DND-41 (cell line): ENCODE data around the gene AVPI1.

Source experiments
- ATAC-seq: fragments of 200-7000 bp; cut with Tn5 transposase; 3 replicates; pipeline ENCODE4 v1.9.1; 2021; ENCODE audit warnings: low read depth; ENCODE audit not compliant: insufficient read depth
- DNase-seq: peaks from one replicate; pipeline ENCODE4 v3.0.0-alpha.2; 2020
- H2AFZ ChIP-seq: 2 replicates; pipeline ENCODE4 v1.6.0; 2012; ENCODE audit warnings: low read depth, low read length
- H3K27ac ChIP-seq: 2 replicates; pipeline ENCODE4 v1.5.1; 2012; ENCODE audit warnings: low read length, inconsistent platforms
- H3K27me3 ChIP-seq: fragments of 200-600 bp; sonication (generic); 2 replicates; pipeline ENCODE4 v1.6.0; 2012; ENCODE audit warnings: low read length, mild to moderate bottlenecking, inconsistent platforms; ENCODE audit not compliant: insufficient read depth, poor library complexity
- H3K36me3 ChIP-seq: 2 replicates; pipeline ENCODE4 v1.5.1; 2012; ENCODE audit warnings: low read length, inconsistent platforms; ENCODE audit not compliant: insufficient read depth
- H3K4me1 ChIP-seq: 2 replicates; pipeline ENCODE4 v1.5.1; 2012; ENCODE audit warnings: mild to moderate bottlenecking, low read length; ENCODE audit not compliant: insufficient read depth
- H3K4me2 ChIP-seq: 2 replicates; pipeline ENCODE4 v1.6.0; 2012; ENCODE audit warnings: mild to moderate bottlenecking, moderate library complexity, low read length, inconsistent platforms; ENCODE audit not compliant: insufficient read depth
- H3K4me3 ChIP-seq, 2 experiments: fragments of 200-600 bp in 1 of 2; shearing (Covaris generic) in 1 of 2; 2 replicates each; pipeline ENCODE4 v1.5.1; 2012 to 2016; ENCODE audit warnings: inconsistent platforms in 2 of 2, low read length in 2 of 2, mild to moderate bottlenecking in 2 of 2, low read depth in 1 of 2, moderate library complexity in 1 of 2
- H3K79me2 ChIP-seq: 2 replicates; pipeline ENCODE4 v1.6.0; 2012; ENCODE audit warnings: low read length, inconsistent platforms; ENCODE audit not compliant: insufficient read depth
- H3K9ac ChIP-seq: 2 replicates; pipeline ENCODE4 v1.6.0; 2012; ENCODE audit warnings: low read depth, mild to moderate bottlenecking, inconsistent platforms, low read length, moderate library complexity
- H3K9me3 ChIP-seq: 2 replicates; pipeline ENCODE4 v1.5.1; 2012; ENCODE audit warnings: low read length, moderate library complexity, mild to moderate bottlenecking, inconsistent platforms; ENCODE audit not compliant: insufficient read depth, severe bottlenecking
- H4K20me1 ChIP-seq: 2 replicates; pipeline ENCODE4 v1.6.0; 2012; ENCODE audit warnings: low read length; ENCODE audit not compliant: insufficient read depth
- EZH2 ChIP-seq: IDR thresholded peaks from 3 replicates; pipeline ENCODE4 v1.6.1; 2012; ENCODE audit warnings: borderline replicate concordance, low read depth, mild to moderate bottlenecking, moderate library complexity, low read length, inconsistent platforms; ENCODE audit not compliant: severe bottlenecking
- TF ChIP-seq, protein P1 (sequence below): IDR thresholded peaks from 2 replicates; pipeline ENCODE4 v1.5.1; 2012; ENCODE audit warnings: borderline replicate concordance, low read length, moderate library complexity, mild to moderate bottlenecking; ENCODE audit not compliant: poor library complexity, severe bottlenecking; ENCODE audit errors: extremely low read depth

The AVPI1 gene, protein sequence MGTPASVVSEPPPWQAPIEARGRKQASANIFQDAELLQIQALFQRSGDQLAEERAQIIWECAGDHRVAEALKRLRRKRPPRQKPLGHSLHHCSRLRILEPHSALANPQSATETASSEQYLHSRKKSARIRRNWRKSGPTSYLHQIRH

DNA sequence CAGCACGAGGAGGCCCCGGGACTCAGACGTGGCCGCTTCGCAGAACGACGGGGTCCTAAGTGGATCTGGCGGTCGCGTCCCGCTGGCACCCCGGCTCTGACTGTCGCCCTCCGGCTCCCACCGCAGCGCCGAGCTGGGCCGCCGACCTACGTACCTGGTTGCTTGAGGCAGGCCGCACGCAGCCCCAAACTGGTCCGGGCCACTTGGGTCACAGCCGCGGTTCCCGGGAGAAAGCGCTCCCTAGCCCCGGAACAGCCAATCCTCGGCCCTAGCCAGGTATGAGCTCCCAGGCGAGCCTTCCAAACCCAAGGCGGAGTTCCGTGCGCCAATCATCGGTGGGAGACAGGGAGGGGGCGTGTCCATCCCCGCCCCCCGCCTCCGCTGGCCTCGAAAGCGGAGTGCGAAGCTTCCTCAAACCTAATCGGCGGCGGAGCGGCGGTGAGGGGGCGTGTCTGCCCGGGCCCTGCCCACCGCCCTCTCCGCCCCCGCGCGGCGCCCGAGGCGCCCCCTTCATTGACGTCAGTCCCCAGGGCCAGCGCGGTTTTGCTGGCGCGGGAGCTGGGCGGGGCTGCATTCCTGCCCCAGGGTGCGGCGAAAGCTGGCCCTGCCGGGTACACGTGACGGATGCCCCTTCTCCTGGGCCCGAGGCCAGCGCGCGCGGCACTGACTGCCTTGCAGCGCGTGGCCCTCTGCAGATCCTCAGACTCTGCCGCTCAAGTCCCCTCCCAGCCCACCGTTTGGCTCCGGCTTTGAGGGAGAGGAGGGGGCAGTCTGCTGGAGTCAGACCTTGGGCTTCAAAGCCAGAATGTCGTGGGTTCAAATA is at the start of gene AVPI1:
Gene AVPI1 (minus strand): TSS at position 280 of the 823 bp plus-strand sequence. CDS start 7,336 bp downstream, outside the sequence.
- Histone ChIP-seq H3K9me3 (no peaks in the 10 kb centered on the region), H3K4me2 (peak within 1 kb of the TSS; percentile 100), H3K36me3 (no peaks in the 10 kb centered on the region), H3K27ac (peak within 1 kb of the TSS; percentile 80), H3K9ac (peak within 1 kb of the TSS; percentile 70), H4K20me1 (no peaks in the 10 kb centered on the region), H3K4me1 (peaks cover 29% of the 10 kb centered on the region), H3K27me3 (no peaks in the 10 kb centered on the region), H2AFZ (peak within 1 kb of the TSS; percentile 96), H3K79me2 (no peaks in the 10 kb centered on the region), H3K4me3 (peak within 1 kb of the TSS; percentile 61 to 98; a peak in 3 of 4 replicates)
- TF ChIP-seq EZH2: no peak
- TF ChIP-seq, protein P1, sequence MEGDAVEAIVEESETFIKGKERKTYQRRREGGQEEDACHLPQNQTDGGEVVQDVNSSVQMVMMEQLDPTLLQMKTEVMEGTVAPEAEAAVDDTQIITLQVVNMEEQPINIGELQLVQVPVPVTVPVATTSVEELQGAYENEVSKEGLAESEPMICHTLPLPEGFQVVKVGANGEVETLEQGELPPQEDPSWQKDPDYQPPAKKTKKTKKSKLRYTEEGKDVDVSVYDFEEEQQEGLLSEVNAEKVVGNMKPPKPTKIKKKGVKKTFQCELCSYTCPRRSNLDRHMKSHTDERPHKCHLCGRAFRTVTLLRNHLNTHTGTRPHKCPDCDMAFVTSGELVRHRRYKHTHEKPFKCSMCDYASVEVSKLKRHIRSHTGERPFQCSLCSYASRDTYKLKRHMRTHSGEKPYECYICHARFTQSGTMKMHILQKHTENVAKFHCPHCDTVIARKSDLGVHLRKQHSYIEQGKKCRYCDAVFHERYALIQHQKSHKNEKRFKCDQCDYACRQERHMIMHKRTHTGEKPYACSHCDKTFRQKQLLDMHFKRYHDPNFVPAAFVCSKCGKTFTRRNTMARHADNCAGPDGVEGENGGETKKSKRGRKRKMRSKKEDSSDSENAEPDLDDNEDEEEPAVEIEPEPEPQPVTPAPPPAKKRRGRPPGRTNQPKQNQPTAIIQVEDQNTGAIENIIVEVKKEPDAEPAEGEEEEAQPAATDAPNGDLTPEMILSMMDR: no peak
- ATAC-seq: peak; percentile 96
- DNase-seq: peak; percentile 96

DNA sequence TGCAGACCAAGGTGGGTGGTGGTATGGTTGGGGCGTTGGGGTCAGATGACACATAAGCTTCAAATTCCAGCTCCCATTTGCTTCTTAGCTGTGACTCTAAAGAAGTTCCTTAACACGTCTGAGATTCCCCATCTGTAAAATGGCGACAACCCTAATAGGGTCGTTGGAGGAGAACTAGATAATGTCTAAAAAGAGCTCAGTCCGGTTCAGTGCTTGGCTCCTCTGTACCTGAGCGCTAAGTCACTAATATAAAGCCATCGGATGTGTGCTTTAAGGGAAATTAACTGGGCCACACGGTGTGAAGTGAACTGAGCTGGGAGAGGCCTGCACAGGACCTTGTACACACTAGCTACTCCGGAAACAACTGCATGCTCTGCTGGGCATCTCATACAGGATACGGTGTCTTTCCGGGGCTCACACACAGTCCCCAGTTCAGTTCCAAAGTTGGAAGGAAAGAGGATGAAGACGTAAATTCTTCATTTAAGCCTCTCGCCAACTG is 49.4 kb upstream of the AVPI1 start:
- no peak for TF ChIP-seq EZH2
- TF ChIP-seq, protein P1: no peak
- H3K4me1 ChIP-seq: peaks cover 22% of the 10 kb centered on the region
- H3K79me2 ChIP-seq: peaks cover 41% of the 10 kb centered on the region
- H3K4me2 ChIP-seq: peak overlapping the region; percentile 98
- H3K27ac ChIP-seq: peak overlapping the region; percentile 69
- DNase-seq: no peak
- peak overlapping the region; percentile 86 for H3K9ac ChIP-seq
- H2AFZ ChIP-seq: peak overlapping the region; percentile 89
- peaks cover 31% of the 10 kb centered on the region for H3K36me3 ChIP-seq
- H3K27me3 ChIP-seq: no peaks in the 10 kb centered on the region
- ATAC-seq: peak; percentile 39
- no peaks in the 10 kb centered on the region for H3K9me3 ChIP-seq
- peaks cover 21% of the 10 kb centered on the region for H4K20me1 ChIP-seq
- H3K4me3 ChIP-seq: peak overlapping the region in 1 of 2 experiments; percentile 94; a peak in 2 of 4 replicates

DNA sequence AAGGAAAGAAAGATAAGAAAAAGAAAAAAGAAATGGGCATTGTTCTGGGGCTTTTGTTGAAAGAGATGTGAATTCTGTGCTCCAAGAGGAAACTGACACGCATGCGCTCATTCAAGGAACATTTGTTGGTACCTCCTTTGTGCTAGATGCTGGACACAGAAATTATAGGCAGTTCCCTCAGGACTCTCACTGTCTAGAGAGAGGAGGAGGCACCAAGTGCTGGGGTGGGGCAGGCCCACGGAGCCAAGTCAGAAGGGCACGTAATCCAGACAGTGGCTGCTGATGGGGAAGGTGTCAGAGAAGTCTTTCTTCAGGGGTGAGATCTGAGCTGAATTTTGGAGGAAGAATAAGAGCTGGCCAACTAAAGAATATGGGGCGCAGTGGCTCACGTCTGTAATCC is 47.0 kb upstream of the AVPI1 start:
- H3K36me3 ChIP-seq: peaks cover 12% of the 10 kb centered on the region

More for the DNA sequence above, 47.0 kb upstream of the AVPI1 start:
- peaks cover 20% of the 10 kb centered on the region for H3K79me2 ChIP-seq
- H3K9me3 ChIP-seq: no peaks in the 10 kb centered on the region
- TF ChIP-seq EZH2: no peak
- TF ChIP-seq, protein P1: no peak
- no peak overlapping the region for H3K27ac ChIP-seq
- no peaks in the 10 kb centered on the region for H3K27me3 ChIP-seq
- H2AFZ ChIP-seq: no peak overlapping the region
- peaks cover 12% of the 10 kb centered on the region for H4K20me1 ChIP-seq
- no peak overlapping the region for H3K4me2 ChIP-seq
- peaks cover 22% of the 10 kb centered on the region for H3K4me1 ChIP-seq
- ATAC-seq: no peak
- no peak for DNase-seq
- no peak overlapping the region for H3K4me3 ChIP-seq
- H3K9ac ChIP-seq: no peak overlapping the region
